Measurements from ENCODE around the gene ENTPD2. TPM values are rescaled to one million over a fixed set of nuclear protein-coding genes. Genes with fewer than 3 reads are reported as not detected.

ENTPD2 gene
- total RNA-seq, 4 donors from 2014 or later, result 10.1 to 14.7 (median 12.1) TPM

DNA sequence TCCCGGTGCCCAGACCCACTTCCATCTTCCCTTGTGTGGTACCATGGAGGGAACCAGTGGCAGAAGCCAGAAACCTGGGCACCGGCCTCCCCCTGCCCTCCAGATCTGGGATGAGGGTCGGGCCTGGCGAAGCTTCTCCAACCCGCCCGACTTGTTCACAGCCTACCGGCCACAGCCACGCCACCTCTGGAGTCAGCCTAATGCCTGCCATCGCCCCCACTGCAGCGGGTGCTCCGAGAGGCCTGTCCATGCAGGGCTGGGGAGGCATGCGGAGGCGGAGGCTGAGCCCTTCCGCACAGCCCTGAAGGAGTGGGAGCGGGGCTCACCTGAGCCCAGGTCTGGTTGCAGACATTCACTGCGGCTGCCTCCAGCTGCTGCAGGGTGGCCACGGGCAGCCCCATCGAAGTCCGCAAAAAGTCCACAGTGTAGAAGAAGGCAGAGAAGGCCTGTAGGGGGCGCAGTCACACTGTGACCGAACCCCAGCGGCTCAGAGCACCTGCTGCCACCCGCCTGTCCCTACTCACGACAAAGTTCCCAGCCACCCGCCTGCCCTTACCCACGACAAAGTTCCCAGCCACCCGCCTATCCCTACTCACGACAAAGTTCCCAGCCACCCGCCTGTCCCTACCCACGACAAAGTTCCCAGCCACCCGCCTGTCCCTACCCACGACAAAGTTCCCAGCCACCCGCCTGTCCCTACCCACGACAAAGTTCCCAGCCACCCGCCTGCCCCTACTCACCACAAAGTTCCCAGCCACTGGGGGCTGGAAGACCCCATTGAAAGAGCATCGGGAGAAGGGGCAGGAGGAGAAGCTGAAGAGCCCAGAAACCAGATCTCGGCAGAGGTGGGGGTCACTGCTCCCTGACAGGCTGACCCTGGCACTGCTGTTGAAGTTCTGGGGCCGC, 4.1 kb downstream of the ENTPD2 start:
- intact Hi-C loops (cut with DNase I; ENCODE audit: low total_unique reads), result no loop called here
- no peak for DNase-seq (ENCODE audit: low spot score in 2 of 2)
- WGBS, 2 donors, result 54 to 56% methylated on average over 34 to 38 of the region's 38 CpGs
- no peak overlapping the region for H3K4me3 ChIP-seq (ENCODE audit: low read depth, poor library complexity, severe bottlenecking)
- no peak for TF ChIP-seq POLR2A (IDR thresholded peaks at IDR 0.05)
- TF ChIP-seq, protein P1, sequence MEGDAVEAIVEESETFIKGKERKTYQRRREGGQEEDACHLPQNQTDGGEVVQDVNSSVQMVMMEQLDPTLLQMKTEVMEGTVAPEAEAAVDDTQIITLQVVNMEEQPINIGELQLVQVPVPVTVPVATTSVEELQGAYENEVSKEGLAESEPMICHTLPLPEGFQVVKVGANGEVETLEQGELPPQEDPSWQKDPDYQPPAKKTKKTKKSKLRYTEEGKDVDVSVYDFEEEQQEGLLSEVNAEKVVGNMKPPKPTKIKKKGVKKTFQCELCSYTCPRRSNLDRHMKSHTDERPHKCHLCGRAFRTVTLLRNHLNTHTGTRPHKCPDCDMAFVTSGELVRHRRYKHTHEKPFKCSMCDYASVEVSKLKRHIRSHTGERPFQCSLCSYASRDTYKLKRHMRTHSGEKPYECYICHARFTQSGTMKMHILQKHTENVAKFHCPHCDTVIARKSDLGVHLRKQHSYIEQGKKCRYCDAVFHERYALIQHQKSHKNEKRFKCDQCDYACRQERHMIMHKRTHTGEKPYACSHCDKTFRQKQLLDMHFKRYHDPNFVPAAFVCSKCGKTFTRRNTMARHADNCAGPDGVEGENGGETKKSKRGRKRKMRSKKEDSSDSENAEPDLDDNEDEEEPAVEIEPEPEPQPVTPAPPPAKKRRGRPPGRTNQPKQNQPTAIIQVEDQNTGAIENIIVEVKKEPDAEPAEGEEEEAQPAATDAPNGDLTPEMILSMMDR (IDR thresholded peaks at IDR 0.05), result no peak

DNA sequence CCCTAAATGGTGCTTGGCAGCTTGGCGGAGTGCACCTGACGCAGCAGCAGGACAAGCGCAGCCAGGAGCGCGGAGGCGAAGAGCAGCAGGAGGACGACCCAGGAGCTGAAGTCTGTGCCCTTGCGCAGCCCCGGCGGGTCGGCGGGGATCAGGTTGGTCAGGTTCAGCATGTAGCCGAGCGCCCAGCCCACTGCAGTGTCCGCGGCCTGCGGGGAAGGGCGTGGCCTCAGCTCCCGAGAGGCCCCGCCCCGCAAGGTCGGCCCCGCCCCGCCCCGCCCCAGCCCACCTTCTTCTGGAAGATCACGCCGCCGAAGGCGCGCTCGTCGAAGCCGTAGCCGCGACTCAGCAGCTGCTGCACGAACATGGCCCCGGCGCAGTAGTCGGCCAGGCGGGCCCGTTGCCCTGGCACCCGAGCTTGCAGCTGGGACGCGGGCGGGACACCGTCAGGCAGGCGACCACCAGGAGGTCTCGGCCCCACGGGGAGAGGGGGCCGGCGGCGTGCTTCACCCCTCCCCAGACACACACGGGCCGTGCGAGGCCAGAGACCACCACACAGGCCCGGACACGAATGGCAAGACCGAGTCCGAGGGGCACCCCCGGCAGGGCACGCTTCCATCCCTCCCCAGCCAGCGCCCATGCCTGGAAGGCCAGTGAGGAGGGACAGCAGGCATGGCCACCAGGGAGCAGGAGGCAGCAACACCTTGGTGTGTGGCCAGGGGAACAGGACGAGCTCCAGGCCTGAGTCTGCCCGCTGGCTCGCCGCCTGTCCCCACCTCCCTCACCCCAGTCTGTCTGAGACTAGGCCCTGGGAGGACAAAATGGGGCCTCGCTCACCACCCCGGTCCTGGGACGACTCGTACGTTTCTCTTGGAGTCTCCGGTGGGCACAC, 5.0 kb downstream of the ENTPD2 start:
- intact Hi-C loops (cut with DNase I; ENCODE audit: low total_unique reads), result no loop called here
- H3K4me3 ChIP-seq (ENCODE audit: low read depth, poor library complexity, severe bottlenecking), result no peak overlapping the region
- 29 to 50% methylated on average over 34 to 69 of the region's 72 CpGs for WGBS, 2 donors
- DNase-seq (ENCODE audit: low spot score in 2 of 2), result no peak
- TF ChIP-seq, protein P1 (IDR thresholded peaks at IDR 0.05), result no peak
- TF ChIP-seq POLR2A (IDR thresholded peaks at IDR 0.05), result no peak

DNA sequence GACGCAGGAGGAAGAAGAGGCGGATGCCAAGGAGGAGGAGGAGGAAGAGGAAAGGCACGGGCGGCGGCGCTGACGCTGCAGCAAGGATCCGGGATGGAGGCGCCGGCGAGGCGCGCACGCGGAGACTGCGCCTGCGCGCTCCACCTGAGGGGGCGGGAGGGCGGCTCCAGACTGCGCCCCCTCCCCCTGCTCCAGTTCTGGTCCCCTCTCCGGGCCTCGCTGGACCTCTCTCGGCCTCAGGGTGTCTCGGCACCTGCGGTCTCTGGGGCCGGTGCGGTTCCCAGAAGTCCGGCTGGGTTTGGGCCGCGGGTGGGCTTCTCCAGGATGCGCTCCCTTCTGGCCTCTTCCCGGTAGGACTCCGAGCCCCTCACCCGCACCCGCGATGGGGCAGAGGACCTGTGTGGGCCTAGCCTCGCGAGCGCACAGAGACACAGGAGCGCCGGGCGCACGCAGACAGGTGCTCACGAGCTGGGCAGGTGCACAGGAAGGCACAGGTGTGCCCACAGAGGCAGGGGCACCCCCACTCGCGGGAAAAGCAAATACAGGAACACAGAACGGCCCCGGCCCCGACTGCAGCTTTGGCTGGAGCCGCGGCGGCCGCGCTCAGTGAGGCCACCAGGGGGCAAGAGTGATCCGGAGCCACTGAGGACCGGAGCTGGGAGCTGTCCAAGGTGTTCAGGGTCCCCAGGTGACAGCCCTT, 7.6 kb downstream of the ENTPD2 start, which contains the start of gene NPDC1:
NPDC1 (minus strand) TSS at position 90 of the 700 bp plus-strand sequence. CDS start 188 bp downstream, outside the sequence.
- intact Hi-C loops (cut with DNase I; ENCODE audit: low total_unique reads), result no loop called here
- no peak for TF ChIP-seq POLR2A (IDR thresholded peaks at IDR 0.05)
- TF ChIP-seq, protein P1 (IDR thresholded peaks at IDR 0.05), result peak in 1 of 3 donors; percentile 48
- DNase-seq (ENCODE audit: low spot score in 2 of 2), result no peak
- WGBS, 2 donors, result 0% methylated on average over 43 to 47 of the region's 57 CpGs
- H3K4me3 ChIP-seq (ENCODE audit: low read depth, poor library complexity, severe bottlenecking), result peak within 1 kb of the TSS; percentile 44

DNA sequence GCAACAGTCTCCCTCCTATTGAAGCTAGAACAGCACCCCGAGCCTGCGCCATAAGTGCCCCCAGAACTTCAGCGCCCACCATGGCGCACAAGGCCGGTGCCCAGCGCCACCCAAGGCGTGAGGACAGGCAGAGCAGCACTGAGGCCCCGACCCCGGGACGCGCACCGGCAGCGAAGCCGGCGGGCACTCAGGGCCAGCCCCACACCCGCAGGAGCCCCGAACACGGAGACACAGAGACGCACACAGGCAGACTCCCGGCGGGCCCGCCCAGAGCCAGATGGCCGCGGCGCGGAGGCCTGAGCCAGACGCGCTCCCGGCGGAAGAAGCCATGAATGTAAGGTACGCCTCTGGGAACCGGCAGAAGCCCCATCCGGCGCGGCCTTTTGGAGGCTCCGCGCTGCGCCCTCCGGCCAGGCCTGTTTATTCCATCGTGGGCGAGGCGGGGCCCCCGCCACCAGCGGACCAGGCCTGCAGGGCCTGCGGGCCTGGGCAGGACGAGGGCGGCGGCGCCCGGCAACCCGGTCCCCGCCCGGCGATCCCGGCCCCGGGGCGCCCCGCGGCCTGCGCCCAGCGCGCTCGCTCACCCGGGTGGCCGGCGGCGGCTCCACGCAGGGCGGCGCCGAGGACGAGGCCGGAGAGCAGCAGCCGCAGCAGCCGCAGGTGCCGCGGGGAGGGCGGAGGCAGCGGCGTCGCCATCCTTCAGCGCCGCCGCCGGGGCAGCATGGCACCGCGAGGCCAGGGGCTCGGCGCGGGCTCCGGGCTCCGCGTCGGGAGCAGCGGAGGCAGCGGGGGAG, 8.4 kb downstream of the ENTPD2 start:
- TF ChIP-seq POLR2A (IDR thresholded peaks at IDR 0.05), result no peak
- TF ChIP-seq, protein P1 (IDR thresholded peaks at IDR 0.05), result no peak
- 0 to 6% methylated on average over 20 to 57 of the region's 96 CpGs for WGBS, 2 donors
- no peak for DNase-seq (ENCODE audit: low spot score in 2 of 2)
- intact Hi-C loops (cut with DNase I; ENCODE audit: low total_unique reads), result no loop called here
- H3K4me3 ChIP-seq (ENCODE audit: low read depth, poor library complexity, severe bottlenecking), result peak overlapping the region; percentile 44
